ENCODE measurements around the gene RAD18. TPM values are rescaled to one million over a fixed set of nuclear protein-coding genes. Genes with fewer than 3 reads are reported as not detected.

The RAD18 gene
- total RNA-seq, 1 experiment from 2014 or later: 46.6 TPM

- POLR2A ChIA-PET (ENCODE audit: unreplicated experiment): no interaction called here
- no peaks in the 10 kb centered on the region for H3K9me3 ChIP-seq (ENCODE audit: low read length)
- peaks cover 29% of the 10 kb centered on the region; the same call in 1 of the 2 replicates for H3K36me3 ChIP-seq (ENCODE audit: low read depth, low read length)
- peaks cover 19% of the 10 kb centered on the region for H3K4me1 ChIP-seq (ENCODE audit: insufficient read depth, low read length)
- ATAC-seq: peak; percentile 41; the same call in 1 of the 2 replicates
- no peak overlapping the region for H2AFZ ChIP-seq (ENCODE audit: low read length)
- no peaks in the 10 kb centered on the region for H3K27me3 ChIP-seq (ENCODE audit: low read length)
- H3K9ac ChIP-seq (ENCODE audit: low read length): no peak overlapping the region
- H3K79me2 ChIP-seq (ENCODE audit: low read length): no peaks in the 10 kb centered on the region
- CTCF ChIA-PET: no interaction called here
- H3F3A ChIP-seq (ENCODE audit: low read length, unreplicated experiment): no peaks in the 10 kb centered on the region
- TF ChIP-seq, protein P1, sequence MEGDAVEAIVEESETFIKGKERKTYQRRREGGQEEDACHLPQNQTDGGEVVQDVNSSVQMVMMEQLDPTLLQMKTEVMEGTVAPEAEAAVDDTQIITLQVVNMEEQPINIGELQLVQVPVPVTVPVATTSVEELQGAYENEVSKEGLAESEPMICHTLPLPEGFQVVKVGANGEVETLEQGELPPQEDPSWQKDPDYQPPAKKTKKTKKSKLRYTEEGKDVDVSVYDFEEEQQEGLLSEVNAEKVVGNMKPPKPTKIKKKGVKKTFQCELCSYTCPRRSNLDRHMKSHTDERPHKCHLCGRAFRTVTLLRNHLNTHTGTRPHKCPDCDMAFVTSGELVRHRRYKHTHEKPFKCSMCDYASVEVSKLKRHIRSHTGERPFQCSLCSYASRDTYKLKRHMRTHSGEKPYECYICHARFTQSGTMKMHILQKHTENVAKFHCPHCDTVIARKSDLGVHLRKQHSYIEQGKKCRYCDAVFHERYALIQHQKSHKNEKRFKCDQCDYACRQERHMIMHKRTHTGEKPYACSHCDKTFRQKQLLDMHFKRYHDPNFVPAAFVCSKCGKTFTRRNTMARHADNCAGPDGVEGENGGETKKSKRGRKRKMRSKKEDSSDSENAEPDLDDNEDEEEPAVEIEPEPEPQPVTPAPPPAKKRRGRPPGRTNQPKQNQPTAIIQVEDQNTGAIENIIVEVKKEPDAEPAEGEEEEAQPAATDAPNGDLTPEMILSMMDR (conservative IDR thresholded peaks at IDR 0.05; ENCODE audit: low read depth, low read length): no peak
- no peak for TF ChIP-seq EZH2 (IDR thresholded peaks at IDR 0.05; ENCODE audit: low read length, unreplicated experiment)
- no peak for TF ChIP-seq EZH2phosphoT487 (IDR thresholded peaks at IDR 0.05; ENCODE audit: borderline replicate concordance, low read length)
- no peak overlapping the region for H3K4me3 ChIP-seq (ENCODE audit: low read length)
- no peaks in the 10 kb centered on the region for H3K9me2 ChIP-seq (replicated peaks; ENCODE audit: low read length)
- H3K27ac ChIP-seq (ENCODE audit: low read length): no peak overlapping the region
- no TSS peak for BruUV-seq (replicated peaks)
- H3K4me2 ChIP-seq (ENCODE audit: low read length): no peak overlapping the region
- H4K20me1 ChIP-seq (ENCODE audit: low read length): no peaks in the 10 kb centered on the region
- intact Hi-C loops (cut with micrococcal nuclease): no loop called here
- DNase-seq: no peak
These were observed 75.6 kb downstream of the RAD18 start for GRCh38 chr3:8887435-8888300.

GRCh38 chr3:8886546-8886945 lies 76.7 kb downstream of the RAD18 start:
- Histone ChIP-seq H3K9ac (ENCODE audit: low read length) (no peak overlapping the region), H3K79me2 (ENCODE audit: low read length) (no peaks in the 10 kb centered on the region), H3K27me3 (ENCODE audit: low read length) (no peaks in the 10 kb centered on the region), H3K4me3 (ENCODE audit: low read length) (no peak overlapping the region), H2AFZ (ENCODE audit: low read length) (no peak overlapping the region), H3K4me1 (ENCODE audit: insufficient read depth, low read length) (peaks cover 19% of the 10 kb centered on the region), H3K27ac (ENCODE audit: low read length) (no peak overlapping the region), H3K9me2 (replicated peaks; ENCODE audit: low read length) (no peaks in the 10 kb centered on the region), H4K20me1 (ENCODE audit: low read length) (no peaks in the 10 kb centered on the region), H3K36me3 (ENCODE audit: low read depth, low read length) (peaks cover 29% of the 10 kb centered on the region; the same call in 1 of the 2 replicates), H3K9me3 (ENCODE audit: low read length) (no peaks in the 10 kb centered on the region), H3K4me2 (ENCODE audit: low read length) (peak overlapping the region; percentile 3; the same call in 1 of the 2 replicates), H3F3A (ENCODE audit: low read length, unreplicated experiment) (no peaks in the 10 kb centered on the region)
- TF ChIP-seq EZH2phosphoT487 (IDR thresholded peaks at IDR 0.05; ENCODE audit: borderline replicate concordance, low read length) (no peak), EZH2 (IDR thresholded peaks at IDR 0.05; ENCODE audit: low read length, unreplicated experiment) (no peak)
- TF ChIP-seq, protein P1 (conservative IDR thresholded peaks at IDR 0.05; ENCODE audit: low read depth, low read length): no peak
- no TSS peak for BruUV-seq (replicated peaks)
- no peak; the same call in 1 of the 2 replicates for ATAC-seq
- ChIA-PET CTCF (no interaction called here), POLR2A (ENCODE audit: unreplicated experiment) (no interaction called here)
- intact Hi-C loops (cut with micrococcal nuclease): no loop called here
- peak; percentile 71 for DNase-seq

Data from PC-3 (cell line).